ENCODE data around the gene SMIM35.

GRCh38 chr11:117992136-117992535 is 94.6 kb downstream of the SMIM35 start:
- TF ChIP-seq CTCF (IDR thresholded peaks at IDR 0.05 in 4 of 5, conservative IDR thresholded peaks at IDR 0.05 in 1 of 5) (no peak), POLR2A (IDR thresholded peaks at IDR 0.05) (no peak)

Measured in gastrocnemius medialis (tissue), 4 donors.